ENCODE results near the gene MPPED1. TPM values are rescaled to one million over a fixed set of nuclear protein-coding genes. Genes with fewer than 3 reads are reported as not detected.

Gene MPPED1
- total and polyA plus RNA-seq, 2 of the 13 experiments (the other 11 are each of a cell fraction or from before 2014, with no cell fraction given) = 0.77 TPM; not detected in 1

DNA sequence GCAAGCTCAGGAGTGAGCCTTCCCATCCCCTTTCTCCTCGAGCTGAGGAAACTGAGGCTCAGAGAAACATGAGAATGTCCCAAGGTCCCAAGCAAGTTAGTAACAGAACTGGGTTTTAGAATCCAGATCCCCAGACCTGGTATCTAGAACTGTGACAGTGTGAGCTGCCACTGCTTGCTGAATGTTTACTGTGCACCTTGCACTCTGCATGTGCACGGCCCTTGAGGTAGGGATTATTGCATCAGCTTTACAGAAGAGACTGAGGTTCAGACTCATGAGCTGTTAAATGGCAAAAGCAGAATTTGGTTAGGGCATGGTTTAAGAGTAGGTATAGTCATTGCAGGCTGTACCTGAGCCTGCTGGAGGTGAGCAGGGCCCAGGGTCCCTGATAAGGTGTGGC, 3.8 kb upstream of the MPPED1 start (continued):
- TF ChIP-seq, protein P1, sequence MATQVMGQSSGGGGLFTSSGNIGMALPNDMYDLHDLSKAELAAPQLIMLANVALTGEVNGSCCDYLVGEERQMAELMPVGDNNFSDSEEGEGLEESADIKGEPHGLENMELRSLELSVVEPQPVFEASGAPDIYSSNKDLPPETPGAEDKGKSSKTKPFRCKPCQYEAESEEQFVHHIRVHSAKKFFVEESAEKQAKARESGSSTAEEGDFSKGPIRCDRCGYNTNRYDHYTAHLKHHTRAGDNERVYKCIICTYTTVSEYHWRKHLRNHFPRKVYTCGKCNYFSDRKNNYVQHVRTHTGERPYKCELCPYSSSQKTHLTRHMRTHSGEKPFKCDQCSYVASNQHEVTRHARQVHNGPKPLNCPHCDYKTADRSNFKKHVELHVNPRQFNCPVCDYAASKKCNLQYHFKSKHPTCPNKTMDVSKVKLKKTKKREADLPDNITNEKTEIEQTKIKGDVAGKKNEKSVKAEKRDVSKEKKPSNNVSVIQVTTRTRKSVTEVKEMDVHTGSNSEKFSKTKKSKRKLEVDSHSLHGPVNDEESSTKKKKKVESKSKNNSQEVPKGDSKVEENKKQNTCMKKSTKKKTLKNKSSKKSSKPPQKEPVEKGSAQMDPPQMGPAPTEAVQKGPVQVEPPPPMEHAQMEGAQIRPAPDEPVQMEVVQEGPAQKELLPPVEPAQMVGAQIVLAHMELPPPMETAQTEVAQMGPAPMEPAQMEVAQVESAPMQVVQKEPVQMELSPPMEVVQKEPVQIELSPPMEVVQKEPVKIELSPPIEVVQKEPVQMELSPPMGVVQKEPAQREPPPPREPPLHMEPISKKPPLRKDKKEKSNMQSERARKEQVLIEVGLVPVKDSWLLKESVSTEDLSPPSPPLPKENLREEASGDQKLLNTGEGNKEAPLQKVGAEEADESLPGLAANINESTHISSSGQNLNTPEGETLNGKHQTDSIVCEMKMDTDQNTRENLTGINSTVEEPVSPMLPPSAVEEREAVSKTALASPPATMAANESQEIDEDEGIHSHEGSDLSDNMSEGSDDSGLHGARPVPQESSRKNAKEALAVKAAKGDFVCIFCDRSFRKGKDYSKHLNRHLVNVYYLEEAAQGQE (IDR thresholded peaks at IDR 0.05; ENCODE audit: borderline replicate concordance in 1 of 2, low read depth in 1 of 2, low read length in 2 of 2) = peak; percentile 3 to 69; a peak in 3 of 4 replicates
- TF ChIP-seq, protein P2, sequence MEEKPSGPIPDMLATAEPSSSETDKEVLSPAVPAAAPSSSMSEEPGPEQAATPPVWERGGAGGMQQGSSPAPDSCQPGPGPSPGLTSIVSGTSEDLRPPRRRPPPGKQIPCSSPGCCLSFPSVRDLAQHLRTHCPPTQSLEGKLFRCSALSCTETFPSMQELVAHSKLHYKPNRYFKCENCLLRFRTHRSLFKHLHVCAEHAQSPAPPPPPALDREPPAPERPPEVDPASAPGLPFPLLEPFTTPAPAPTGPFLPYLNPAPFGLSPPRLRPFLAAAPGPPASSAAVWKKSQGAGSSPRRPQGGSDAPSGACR (CRISPR knock-in tag; IDR thresholded peaks at IDR 0.05) = no peak
- peak; percentile 62; the same call in 1 of the 2 replicates for TF ChIP-seq HOXA3 (CRISPR knock-in tag; IDR thresholded peaks at IDR 0.05)
- TF ChIP-seq BCL6 (CRISPR knock-in tag; IDR thresholded peaks at IDR 0.05) = peak; percentile 11; the same call in 1 of the 2 replicates
- TF ChIP-seq ZNF10 (CRISPR knock-in tag; IDR thresholded peaks at IDR 0.05; ENCODE audit: borderline replicate concordance, low read depth) = peak; percentile 97
- TF ChIP-seq, protein P3, sequence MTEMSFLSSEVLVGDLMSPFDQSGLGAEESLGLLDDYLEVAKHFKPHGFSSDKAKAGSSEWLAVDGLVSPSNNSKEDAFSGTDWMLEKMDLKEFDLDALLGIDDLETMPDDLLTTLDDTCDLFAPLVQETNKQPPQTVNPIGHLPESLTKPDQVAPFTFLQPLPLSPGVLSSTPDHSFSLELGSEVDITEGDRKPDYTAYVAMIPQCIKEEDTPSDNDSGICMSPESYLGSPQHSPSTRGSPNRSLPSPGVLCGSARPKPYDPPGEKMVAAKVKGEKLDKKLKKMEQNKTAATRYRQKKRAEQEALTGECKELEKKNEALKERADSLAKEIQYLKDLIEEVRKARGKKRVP (CRISPR knock-in tag; IDR thresholded peaks at IDR 0.05) = peak; percentile 94 to 99
- TF ChIP-seq, protein P4, sequence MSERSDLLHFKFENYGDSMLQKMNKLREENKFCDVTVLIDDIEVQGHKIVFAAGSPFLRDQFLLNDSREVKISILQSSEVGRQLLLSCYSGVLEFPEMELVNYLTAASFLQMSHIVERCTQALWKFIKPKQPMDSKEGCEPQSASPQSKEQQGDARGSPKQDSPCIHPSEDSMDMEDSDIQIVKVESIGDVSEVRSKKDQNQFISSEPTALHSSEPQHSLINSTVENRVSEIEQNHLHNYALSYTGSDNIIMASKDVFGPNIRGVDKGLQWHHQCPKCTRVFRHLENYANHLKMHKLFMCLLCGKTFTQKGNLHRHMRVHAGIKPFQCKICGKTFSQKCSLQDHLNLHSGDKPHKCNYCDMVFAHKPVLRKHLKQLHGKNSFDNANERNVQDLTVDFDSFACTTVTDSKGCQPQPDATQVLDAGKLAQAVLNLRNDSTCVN (CRISPR knock-in tag; IDR thresholded peaks at IDR 0.05; ENCODE audit: borderline replicate concordance) = peak; percentile 79
- TF ChIP-seq ZFY (CRISPR knock-in tag; IDR thresholded peaks at IDR 0.05) = peak; percentile 60
- peak; percentile 89 for TF ChIP-seq CEBPB (IDR thresholded peaks at IDR 0.05; ENCODE audit: borderline replicate concordance, low read depth, low read length)
- peak; percentile 99 for TF ChIP-seq CEBPG (CRISPR knock-in tag; IDR thresholded peaks at IDR 0.05)
- TF ChIP-seq HNF4A (CRISPR knock-in tag; IDR thresholded peaks at IDR 0.05) = peak; percentile 93
- TF ChIP-seq, protein P5, sequence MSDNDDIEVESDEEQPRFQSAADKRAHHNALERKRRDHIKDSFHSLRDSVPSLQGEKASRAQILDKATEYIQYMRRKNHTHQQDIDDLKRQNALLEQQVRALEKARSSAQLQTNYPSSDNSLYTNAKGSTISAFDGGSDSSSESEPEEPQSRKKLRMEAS (IDR thresholded peaks at IDR 0.05) = peak; percentile 65
- no peak for TF ChIP-seq MBD4 (IDR thresholded peaks at IDR 0.05; ENCODE audit: borderline replicate concordance, low read length)
- peak; percentile 42; the same call in 1 of the 2 replicates for TF ChIP-seq DMAP1 (CRISPR knock-in tag; IDR thresholded peaks at IDR 0.05)
- peak; percentile 91 for TF ChIP-seq MIER2 (CRISPR knock-in tag; IDR thresholded peaks at IDR 0.05)
- TF ChIP-seq GATAD2A (CRISPR knock-in tag; IDR thresholded peaks at IDR 0.05) = peak; percentile 65
- no peak for TF ChIP-seq ZNF776 (CRISPR knock-in tag; IDR thresholded peaks at IDR 0.05)
- TF ChIP-seq SMYD3 (CRISPR knock-in tag; IDR thresholded peaks at IDR 0.05) = no peak
- TF ChIP-seq, protein P6, sequence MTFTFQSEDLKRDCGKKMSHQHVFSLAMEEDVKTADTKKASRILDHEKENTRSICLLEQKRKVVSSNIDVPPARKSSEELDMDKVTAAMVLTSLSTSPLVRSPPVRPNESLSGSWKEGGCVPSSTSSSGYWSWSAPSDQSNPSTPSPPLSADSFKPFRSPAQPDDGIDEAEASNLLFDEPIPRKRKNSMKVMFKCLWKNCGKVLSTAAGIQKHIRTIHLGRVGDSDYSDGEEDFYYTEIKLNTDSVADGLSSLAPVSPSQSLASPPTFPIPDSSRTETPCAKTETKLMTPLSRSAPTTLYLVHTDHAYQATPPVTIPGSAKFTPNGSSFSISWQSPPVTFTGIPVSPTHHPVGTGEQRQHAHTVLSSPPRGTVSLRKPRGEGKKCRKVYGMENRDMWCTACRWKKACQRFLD (CRISPR knock-in tag; IDR thresholded peaks at IDR 0.05; ENCODE audit: borderline replicate concordance) = no peak
